Transverse colon (tissue), 4 donors: ENCODE results near the gene VEGFA.

Experiments
- CTCF ChIP-seq, 5 experiments: fragments of 200-600 bp in 3 of 5; fragments of 450-650 bp in 2 of 5; sonication (generic) in 3 of 5; IDR thresholded peaks; 1 replicate in 2 of 5; 2 replicates in 3 of 5; pipeline ENCODE4 v1.5.1; 2016 to 2017; ENCODE audit warnings: antibody characterized with exemption in 5 of 5, inconsistent platforms in 3 of 5, mild to moderate bottlenecking in 2 of 5, moderate library complexity in 1 of 5
- EP300 ChIP-seq: sonication (generic); formaldehyde crosslinking; IDR thresholded peaks from one replicate; pipeline ENCODE4 v1.6.1; 2017; ENCODE audit warnings: antibody characterized with exemption, low read depth
- POLR2A ChIP-seq: fragments of 450-650 bp; IDR thresholded peaks from one replicate; pipeline ENCODE4 v1.6.1; 2016; ENCODE audit warnings: antibody characterized with exemption, mild to moderate bottlenecking, moderate library complexity
- POLR2AphosphoS5 ChIP-seq, 3 donors: sonication (generic); formaldehyde crosslinking; IDR thresholded peaks; one replicate each; pipeline ENCODE4 v1.6.1; 2016; ENCODE audit warnings: antibody characterized with exemption in 3 of 3

- TF ChIP-seq CTCF (IDR thresholded peaks at IDR 0.05) (peak; percentile 87 to 96 (median 89)), POLR2A (no peak), EP300 (no peak), POLR2AphosphoS5 (IDR thresholded peaks at IDR 0.05) (no peak)
Observed at GRCh38 chr6:43774776-43775534, 4.9 kb downstream of the VEGFA start.
